D721Med (cell line): ENCODE measurements around the gene TMEM175.

ENCODE experiments used
- DNase-seq: peaks from one replicate; pipeline ENCODE4 v3.0.0; 2011; ENCODE audit warnings: low spot score; ENCODE audit not compliant: insufficient read length
- FAIRE-seq: peaks from 2 replicates; lab custom pipeline; 2011; peaks lifted over from hg19 to GRCh38; lab: Jason Lieb, UNC
- CTCF ChIP-seq: IDR thresholded peaks from 2 replicates; pipeline ENCODE4 v1.5.1; 2012; ENCODE audit warnings: mild to moderate bottlenecking, control low read depth; ENCODE audit not compliant: insufficient read depth; ENCODE audit errors: missing control alignments

The TMEM175 gene

DNA sequence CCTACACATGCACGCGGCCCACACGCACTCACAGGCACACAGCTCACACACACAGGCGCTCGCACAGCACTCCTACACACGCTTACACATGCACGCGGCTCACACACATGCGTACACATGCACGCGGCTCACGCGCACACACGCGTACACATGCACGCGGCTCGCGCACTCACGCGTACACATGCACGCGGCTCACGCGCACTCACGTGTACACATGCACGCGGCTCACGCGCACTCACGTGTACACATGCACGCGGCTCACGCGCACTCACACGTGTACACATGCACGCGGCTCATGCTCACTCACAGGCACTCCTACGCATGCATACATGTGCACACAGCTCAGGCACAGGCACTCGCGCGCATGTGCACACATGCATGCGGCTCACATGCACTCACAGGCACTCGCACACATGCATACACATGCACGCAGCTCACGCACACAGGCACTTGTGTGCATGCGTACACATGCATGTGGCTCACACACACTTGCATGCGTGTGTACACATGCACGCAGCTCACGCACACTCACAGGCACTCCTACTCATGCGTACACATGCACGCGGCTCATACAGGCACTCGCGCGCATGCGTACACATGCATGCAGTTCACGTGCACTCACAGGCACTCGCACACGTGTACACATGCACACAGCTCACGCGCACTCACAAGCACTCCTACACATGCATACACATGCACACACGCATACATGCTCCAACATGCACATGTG, 45.1 kb upstream of the TMEM175 start:
- no peak for TF ChIP-seq CTCF
- no peak for DNase-seq
- no peak for FAIRE-seq

DNA sequence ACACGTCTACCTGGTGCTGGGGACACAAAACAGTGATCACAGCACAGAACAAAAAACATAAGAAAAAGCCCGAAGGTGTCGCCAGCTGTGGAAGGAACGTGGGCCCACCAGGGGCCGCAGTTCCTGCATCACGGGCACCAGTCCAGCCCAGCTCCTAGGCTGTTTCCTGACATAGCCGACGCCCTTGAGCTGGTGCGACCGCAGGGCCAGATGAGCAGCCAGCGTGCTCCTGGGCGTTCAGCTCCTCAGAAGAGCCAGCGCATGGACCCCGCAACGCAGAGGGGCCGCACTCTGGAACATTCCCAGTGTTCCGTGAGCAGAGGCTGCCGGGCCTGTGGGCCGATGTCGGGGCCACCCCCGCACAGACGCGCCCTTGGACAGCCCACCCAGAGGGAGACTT, 44.2 kb upstream of the TMEM175 start:
- no peak for TF ChIP-seq CTCF

DNA sequence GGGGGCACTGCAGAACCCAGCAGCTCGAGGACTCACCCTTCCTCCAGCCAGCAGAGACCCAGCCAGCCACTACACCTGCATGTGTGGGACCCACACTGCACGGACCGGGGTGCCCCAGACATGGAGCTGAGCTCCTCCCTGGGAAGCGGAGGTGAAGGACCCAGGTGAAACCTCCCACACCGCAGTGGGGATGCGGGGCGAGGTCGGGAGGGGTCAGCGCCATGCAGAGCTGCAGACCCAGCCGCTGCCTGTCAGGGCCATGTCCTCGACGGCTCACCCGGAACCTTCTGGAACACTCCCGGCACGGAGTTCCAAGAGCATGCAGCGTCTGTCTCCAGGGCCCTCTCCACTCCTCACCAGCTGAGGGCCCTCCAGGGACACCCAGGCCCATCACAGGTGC, 42.7 kb upstream of the TMEM175 start:
- no peak for TF ChIP-seq CTCF
- DNase-seq (no peak), FAIRE-seq (no peak)

More for the DNA sequence above, 44.2 kb upstream of the TMEM175 start:
- no peak for FAIRE-seq
- no peak for DNase-seq

DNA sequence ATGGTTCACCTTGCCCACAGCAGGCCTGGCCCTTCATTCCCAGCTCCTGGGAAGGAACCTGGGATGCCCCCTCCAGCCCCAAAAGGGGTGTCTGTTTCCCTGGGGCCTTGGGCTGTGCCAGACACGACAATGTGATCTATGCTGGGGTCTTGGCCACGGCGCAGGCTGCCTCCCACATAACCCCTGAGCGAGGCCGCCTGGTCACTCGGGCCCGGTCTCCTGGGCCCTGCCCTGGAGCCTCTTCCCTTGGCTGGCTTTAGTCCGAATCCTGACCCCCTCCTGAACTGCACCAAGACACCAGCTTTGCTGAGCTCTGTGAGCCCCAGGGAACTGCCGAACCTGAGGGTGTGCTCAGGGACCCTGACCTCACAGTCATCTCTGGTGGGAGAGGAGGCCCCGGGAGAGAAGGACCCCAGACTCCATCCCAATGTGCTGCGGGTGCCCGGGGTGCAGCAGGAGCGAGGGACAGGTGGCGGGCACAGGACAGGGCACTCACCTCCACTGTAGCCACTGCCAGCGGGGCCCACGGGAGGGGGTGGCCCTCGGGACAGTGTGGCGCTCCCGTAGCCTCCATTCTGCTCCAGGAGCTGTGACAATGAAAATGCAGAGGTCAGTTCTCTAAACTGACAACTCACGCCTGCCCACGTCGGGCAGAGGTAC, 42.1 kb upstream of the TMEM175 start:
- no peak for TF ChIP-seq CTCF
- DNase-seq (no peak), FAIRE-seq (no peak)

- peak; percentile 18 for TF ChIP-seq CTCF
- FAIRE-seq (no peak), DNase-seq (no peak)
Observed at GRCh38 chr4:891747-892146, 40.5 kb upstream of the TMEM175 start.

DNA sequence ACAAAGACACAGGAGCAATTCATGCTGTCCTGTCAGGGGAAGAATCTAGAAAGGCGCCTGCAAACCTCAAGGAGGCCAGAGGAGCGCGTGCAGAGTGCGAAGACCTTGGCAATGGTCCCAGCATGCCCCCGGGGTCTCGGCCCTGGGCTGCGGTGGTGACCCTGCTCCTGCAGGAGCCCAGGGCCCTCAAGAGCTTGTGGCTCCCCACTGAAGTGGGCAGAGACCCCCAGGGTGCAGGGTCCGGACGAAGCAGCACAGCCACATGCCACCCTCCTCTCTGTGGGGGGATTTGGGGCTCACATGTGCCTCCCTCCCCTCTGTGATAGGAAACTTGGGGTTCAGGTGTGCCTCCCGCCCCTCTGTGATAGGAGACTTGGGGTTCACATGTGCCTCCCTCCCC, 39.5 kb upstream of the TMEM175 start:
- no peak for DNase-seq
- no peak for FAIRE-seq
- no peak for TF ChIP-seq CTCF
